A549 (cell line): ENCODE measurements around the gene CXCL14.

ENCODE experiments used
- HDAC2 ChIP-seq: fragments of 200-600 bp; sonication (generic); IDR thresholded peaks from 2 replicates; pipeline ENCODE4 v1.6.1; 2016
- MYC ChIP-seq: IDR thresholded peaks from 2 replicates; pipeline ENCODE4 v1.6.1; 2012; ENCODE audit warnings: mild to moderate bottlenecking, inconsistent platforms, low read length, improper control_type of control experiment, borderline replicate concordance
- POLR2A ChIP-seq: IDR thresholded peaks from 2 replicates; pipeline ENCODE4 v1.6.1; 2012; ENCODE audit warnings: mild to moderate bottlenecking, low read length
- RARB ChIP-seq: fragments of 250-450 bp; sonication (Bioruptor Pico); IDR thresholded peaks from 2 replicates; pipeline ENCODE4 v1.8.0; 2021; ENCODE audit warnings: mild to moderate bottlenecking, moderate library complexity
- SMC3 ChIP-seq: fragments of >200 bp; sonication (Bioruptor Twin); formaldehyde crosslinking; IDR thresholded peaks from 3 replicates; pipeline ENCODE4 v1.6.1; 2018; ENCODE audit warnings: inconsistent platforms
- TF ChIP-seq, protein P1 (sequence below): fragments of >200 bp; sonication (Bioruptor Twin); formaldehyde crosslinking; IDR thresholded peaks from 3 replicates; pipeline ENCODE4 v1.5.1; 2016
- TF ChIP-seq, protein P2 (sequence below): IDR thresholded peaks from 2 replicates; pipeline ENCODE4 v1.6.1; 2012

DNA sequence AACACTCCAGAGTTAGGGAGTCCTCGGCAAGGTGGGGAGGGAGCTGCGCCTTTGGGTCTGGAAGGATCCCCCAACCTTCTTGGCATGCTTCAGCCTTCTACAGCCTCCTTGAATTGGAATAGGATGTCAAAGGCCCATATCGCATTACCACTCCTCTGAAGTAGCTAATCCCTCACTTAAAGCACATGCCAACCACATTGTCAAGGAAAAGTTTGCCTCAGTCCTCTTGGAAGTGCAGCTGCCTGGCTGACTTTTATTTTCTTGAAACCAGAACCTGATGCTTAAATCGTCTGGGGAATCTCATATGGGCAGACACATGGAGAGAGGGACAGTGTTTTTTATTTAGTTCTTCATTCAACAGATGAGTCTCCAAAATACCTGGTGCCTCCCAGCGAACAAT lies 14.5 kb downstream of the CXCL14 start:
- TF ChIP-seq HDAC2: no peak
- TF ChIP-seq, protein P1, sequence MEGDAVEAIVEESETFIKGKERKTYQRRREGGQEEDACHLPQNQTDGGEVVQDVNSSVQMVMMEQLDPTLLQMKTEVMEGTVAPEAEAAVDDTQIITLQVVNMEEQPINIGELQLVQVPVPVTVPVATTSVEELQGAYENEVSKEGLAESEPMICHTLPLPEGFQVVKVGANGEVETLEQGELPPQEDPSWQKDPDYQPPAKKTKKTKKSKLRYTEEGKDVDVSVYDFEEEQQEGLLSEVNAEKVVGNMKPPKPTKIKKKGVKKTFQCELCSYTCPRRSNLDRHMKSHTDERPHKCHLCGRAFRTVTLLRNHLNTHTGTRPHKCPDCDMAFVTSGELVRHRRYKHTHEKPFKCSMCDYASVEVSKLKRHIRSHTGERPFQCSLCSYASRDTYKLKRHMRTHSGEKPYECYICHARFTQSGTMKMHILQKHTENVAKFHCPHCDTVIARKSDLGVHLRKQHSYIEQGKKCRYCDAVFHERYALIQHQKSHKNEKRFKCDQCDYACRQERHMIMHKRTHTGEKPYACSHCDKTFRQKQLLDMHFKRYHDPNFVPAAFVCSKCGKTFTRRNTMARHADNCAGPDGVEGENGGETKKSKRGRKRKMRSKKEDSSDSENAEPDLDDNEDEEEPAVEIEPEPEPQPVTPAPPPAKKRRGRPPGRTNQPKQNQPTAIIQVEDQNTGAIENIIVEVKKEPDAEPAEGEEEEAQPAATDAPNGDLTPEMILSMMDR: no peak
- no peak for TF ChIP-seq MYC
- TF ChIP-seq POLR2A: no peak
- TF ChIP-seq, protein P2, sequence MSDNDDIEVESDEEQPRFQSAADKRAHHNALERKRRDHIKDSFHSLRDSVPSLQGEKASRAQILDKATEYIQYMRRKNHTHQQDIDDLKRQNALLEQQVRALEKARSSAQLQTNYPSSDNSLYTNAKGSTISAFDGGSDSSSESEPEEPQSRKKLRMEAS: no peak
- TF ChIP-seq RARB: no peak
- TF ChIP-seq SMC3: no peak
